Measurements from ENCODE around the gene TXNDC2.

GRCh38 chr18:9931678-9932077 lies 45.9 kb downstream of the TXNDC2 start:
- TF ChIP-seq CTCF (IDR thresholded peaks at IDR 0.05) (no peak), ZFX (IDR thresholded peaks at IDR 0.05; ENCODE audit: borderline replicate concordance) (no peak)
